Bronchial epithelial cell (primary cell): ENCODE data around the gene MEMO1. TPM values are rescaled to one million over a fixed set of nuclear protein-coding genes. Genes with fewer than 3 reads are reported as not detected.
A peak's percentile ranks its signal among the peaks of the same experiment; 100 is the strongest.
"Not testable (repeated sequence)": the region's sequence is repeated elsewhere in the genome, so short reads cannot be mapped to it uniquely, and the experiment has no call there.

Experiments used
- DNase-seq: peaks from one replicate; pipeline ENCODE4 v3.0.0-alpha.2; 2010; ENCODE audit warnings: low read depth
- FAIRE-seq: peaks from 2 replicates; lab custom pipeline; 2011; peaks lifted over from hg19 to GRCh38; lab: Jason Lieb, UNC
- H3K27me3 ChIP-seq: 2 replicates; pipeline ENCODE4 v1.5.1; 2011; ENCODE audit warnings: low read length; ENCODE audit not compliant: control insufficient read depth, insufficient read depth
- H3K36me3 ChIP-seq: 2 replicates; pipeline ENCODE4 v1.5.1; 2011; ENCODE audit warnings: low read length; ENCODE audit not compliant: control insufficient read depth, insufficient read depth
- H3K4me3 ChIP-seq: 2 replicates; pipeline ENCODE4 v1.5.1; 2011; ENCODE audit warnings: mild to moderate bottlenecking, low read depth, low read length, control low read depth
- total RNA-seq: library from RNA; depleted of rRNA; stranded (reverse); fragments of >200 nt; gene quantifications from 2 replicates; pipeline ENCODE4 v1.2.1, GENCODE V29; 2014
- TF ChIP-seq, protein P1 (sequence below): IDR thresholded peaks from 2 replicates; pipeline ENCODE4 v1.5.1; 2011; ENCODE audit warnings: mild to moderate bottlenecking, moderate library complexity, low read length, control low read depth, inconsistent platforms; ENCODE audit not compliant: insufficient read depth, severe bottlenecking

MEMO1 gene
- total RNA-seq, 1 donor from 2014 or later, result 29.2 TPM

DNA sequence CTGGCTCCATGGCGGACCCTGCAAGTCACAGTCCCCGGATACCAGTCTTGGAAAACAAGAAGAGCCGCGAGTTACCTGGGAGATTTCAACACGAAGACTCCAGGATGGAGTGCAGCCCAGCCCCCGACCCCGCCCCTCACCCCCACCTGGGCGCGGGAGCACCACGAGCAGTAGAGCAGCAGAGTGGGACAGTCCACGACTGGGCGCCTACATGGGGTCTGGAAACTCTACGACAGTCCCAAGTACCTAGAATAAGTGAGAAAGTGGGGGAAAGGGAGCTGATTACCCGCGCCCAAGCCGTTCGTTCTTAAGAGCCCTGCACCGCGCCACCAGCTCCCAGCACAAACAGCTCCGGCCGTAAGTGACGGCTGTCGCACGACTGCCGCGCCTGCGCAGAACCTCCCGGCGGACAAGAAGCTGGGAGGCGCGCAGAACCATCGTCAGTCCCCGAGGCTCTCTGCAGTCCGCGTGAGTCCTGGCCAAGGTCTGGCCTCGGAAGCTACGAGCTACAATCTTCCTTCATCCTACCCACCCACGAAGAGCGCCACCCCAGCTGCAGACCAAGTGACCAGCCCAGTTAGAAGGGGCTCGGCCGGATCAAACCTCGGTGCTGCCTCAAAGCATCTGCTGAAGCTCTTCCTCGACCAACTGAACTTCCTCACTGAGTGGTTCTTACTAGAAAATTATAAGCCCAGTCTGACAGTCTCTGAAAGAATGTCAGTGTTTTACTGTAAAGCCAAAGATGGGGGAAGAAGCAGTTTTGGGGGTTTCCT is 28.8 kb upstream of the MEMO1 start, which contains the start of gene DPY30:
Gene DPY30, minus strand, starts transcription at position 359 of the 773 bp plus-strand sequence. Its CDS starts 349 bp downstream, at position 10.
- DNase-seq (peak; percentile 87), FAIRE-seq (no peak)
- peak within 1 kb of the TSS; percentile 68 for H3K4me3 ChIP-seq
- TF ChIP-seq, protein P1, sequence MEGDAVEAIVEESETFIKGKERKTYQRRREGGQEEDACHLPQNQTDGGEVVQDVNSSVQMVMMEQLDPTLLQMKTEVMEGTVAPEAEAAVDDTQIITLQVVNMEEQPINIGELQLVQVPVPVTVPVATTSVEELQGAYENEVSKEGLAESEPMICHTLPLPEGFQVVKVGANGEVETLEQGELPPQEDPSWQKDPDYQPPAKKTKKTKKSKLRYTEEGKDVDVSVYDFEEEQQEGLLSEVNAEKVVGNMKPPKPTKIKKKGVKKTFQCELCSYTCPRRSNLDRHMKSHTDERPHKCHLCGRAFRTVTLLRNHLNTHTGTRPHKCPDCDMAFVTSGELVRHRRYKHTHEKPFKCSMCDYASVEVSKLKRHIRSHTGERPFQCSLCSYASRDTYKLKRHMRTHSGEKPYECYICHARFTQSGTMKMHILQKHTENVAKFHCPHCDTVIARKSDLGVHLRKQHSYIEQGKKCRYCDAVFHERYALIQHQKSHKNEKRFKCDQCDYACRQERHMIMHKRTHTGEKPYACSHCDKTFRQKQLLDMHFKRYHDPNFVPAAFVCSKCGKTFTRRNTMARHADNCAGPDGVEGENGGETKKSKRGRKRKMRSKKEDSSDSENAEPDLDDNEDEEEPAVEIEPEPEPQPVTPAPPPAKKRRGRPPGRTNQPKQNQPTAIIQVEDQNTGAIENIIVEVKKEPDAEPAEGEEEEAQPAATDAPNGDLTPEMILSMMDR, result no peak
- no peaks in the 10 kb centered on the region for H3K27me3 ChIP-seq
- H3K36me3 ChIP-seq, result no peaks in the 10 kb centered on the region

DNA sequence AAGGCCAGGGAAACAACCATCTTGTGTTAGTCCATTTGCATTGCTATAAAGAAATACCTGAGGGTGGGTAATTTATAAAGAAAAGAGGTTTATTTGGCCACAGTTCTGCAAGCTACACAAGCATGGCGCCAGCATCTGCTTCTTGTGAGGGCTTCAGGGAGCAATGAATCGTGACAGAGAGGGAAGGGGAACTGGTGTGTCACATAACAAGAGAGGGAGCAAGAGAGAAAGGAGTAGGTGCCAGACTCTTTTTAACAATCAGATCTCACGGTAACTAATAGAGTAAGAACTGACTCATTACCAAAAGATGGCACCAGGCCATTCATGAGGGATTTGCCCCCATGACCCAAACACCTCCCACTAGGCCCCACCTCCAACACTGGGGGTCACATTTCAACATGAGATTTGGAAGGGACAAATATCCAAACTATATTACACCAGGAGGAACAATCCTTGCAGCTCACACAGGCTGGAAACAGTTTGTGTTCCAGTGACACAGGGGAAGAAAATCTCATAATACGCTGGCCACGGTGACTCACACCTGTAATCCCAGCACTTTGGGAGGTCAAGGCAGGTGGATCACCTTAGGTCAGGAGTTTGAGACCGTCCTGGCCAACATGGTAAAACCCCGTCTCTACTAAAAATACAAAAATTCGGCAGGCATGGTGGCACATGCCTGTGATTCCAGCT is 23.5 kb upstream of the MEMO1 start:
- peak; percentile 27 for DNase-seq
- H3K27me3 ChIP-seq, FAIRE-seq, H3K4me3 ChIP-seq, H3K36me3 ChIP-seq: not testable (repeated sequence)

DNA sequence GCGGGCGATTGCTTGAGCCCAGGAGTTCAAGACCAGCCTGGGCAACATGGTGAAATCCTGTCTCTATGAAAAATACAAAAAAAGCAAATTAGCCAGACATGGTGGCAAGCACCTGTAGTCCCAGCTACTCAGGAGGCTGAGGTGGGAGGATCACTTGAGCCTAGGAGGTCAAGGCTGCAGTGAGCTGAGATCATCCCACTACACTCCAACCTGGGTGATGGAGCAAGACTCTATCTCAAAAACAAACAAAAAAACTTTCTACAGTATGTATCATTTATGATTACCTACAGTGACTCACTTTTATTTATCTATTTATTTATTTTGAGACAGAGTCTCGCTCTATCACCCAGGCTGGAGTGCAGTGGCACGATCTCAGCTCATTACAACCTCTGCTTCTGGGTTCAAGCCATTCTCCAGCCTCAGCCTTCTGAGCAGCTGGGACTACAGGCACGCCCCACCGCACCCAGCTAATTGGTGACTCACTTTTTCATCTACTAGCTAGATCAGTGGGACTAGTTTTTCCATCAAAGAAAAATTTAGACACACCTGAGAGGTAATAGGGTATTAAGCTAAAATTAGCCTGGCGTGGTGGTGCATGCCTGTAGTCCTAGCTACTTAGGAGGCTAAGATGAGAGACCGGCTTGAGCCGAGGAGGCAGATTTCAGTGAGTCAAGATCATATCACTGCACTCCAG is 8.1 kb upstream of the MEMO1 start:
- DNase-seq, result peak; percentile 68
- not testable (repeated sequence) for H3K36me3 ChIP-seq, H3K27me3 ChIP-seq, FAIRE-seq, H3K4me3 ChIP-seq

DNA sequence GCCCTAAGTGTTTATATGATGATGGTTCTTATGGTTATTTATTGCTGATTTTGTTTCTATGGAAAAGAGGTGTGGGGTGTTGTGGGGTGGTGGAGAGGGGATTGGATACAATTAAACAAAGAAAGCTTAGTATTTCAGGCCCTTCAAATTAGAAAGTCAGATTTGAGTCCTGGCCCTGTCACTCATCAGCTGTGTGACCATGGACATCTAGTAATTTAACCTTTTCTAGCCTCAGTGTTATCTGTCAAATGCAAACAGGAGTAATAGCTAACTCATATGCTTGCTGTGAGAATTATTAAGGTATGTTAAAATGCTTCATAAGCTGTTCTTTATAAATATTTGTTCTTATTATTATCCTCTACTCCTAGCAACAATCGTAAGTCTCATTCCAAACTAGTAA is 2.1 kb upstream of the MEMO1 start:
- Histone ChIP-seq H3K4me3 (no peak overlapping the region), H3K36me3 (no peaks in the 10 kb centered on the region), H3K27me3 (no peaks in the 10 kb centered on the region)
- no peak for FAIRE-seq
- TF ChIP-seq, protein P1, result no peak
- DNase-seq, result no peak

DNA sequence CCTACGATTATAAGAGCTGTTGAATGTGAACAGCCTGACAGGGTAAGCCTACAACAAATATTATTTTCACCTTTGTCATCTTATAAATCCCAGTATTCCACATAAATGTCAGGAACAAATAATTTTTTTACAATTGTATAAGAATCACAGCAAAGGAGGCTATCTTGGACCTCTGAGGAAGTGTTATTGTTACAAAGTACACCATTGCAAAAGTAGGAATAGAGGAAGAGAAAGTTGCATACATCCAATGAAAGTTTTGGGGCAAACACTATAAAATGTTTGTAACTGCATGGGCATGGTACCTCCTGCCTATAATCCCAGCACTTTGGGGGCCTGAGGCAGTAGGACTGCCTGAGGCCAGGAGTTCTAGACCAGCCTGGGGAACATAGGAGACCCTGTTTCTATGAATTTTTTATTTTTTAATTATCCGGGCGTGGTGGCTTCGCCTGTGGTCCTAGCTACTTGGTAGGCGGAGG is 715 bp upstream of the MEMO1 start:
- FAIRE-seq (no peak), DNase-seq (no peak)
- H3K4me3 ChIP-seq, result peak overlapping the region; percentile 98
- H3K27me3 ChIP-seq, result no peaks in the 10 kb centered on the region
- no peaks in the 10 kb centered on the region for H3K36me3 ChIP-seq
- TF ChIP-seq, protein P1, result no peak

DNA sequence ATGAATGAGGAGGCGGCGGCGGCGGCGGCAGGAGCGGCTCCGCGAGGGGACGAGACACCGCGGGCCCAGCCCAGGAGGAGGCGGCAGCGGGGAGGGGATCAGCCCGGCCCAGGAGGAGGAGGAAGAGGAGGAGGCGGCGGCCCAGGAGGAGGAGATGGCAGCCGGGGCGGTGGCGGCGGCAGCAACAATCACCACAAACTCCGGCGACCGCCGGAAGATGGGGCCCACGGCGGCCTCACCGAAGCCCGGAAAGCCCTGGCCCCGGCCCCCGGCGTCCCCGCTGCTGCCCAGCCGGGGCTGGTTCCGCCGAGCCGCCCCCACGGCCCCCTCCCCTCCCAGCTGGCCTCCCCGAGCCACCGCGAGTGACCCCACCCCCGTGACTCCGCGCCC is 533 bp downstream of the MEMO1 start:
- not testable (repeated sequence) for H3K36me3 ChIP-seq, FAIRE-seq, H3K27me3 ChIP-seq, DNase-seq
- peak overlapping the region; percentile 98 for H3K4me3 ChIP-seq
